WTC11 (cell line): ENCODE data around the gene MTA3. TPM values are rescaled to one million over a fixed set of nuclear protein-coding genes. Genes with fewer than 3 reads are reported as not detected.

ENCODE experiments used
- ATAC-seq: fragments of 200-7000 bp; cut with Tn5 transposase; 2 replicates; pipeline ENCODE4 v1.10.0; 2021; ENCODE audit warnings: mild to moderate bottlenecking, moderate library complexity
- CTCF ChIA-PET: fragments of 300-600 bp; sonication (Branson Sonifier 250); formaldehyde crosslinking; loops from one replicate; lab custom pipeline; 2021; ENCODE audit warnings: antibody characterized with exemption; lab: Charles Lee
- POLR2A ChIA-PET: fragments of 350-600 bp; sonication (Branson Sonifier 250); formaldehyde crosslinking; loops from one replicate; lab custom pipeline; 2021; ENCODE audit warnings: antibody characterized with exemption; lab: Charles Lee
- DNase-seq: peaks from one replicate; pipeline ENCODE4 v3.0.0; 2021; ENCODE audit warnings: low spot score
- H3K27ac Mint-ChIP-seq: 2 replicates; pipeline ENCODE4 v1.8.0; 2021; ENCODE audit warnings: mixed read lengths
- H3K27me3 Mint-ChIP-seq: 2 replicates; pipeline ENCODE4 v1.8.0; 2021; ENCODE audit warnings: low read depth, mild to moderate bottlenecking, moderate library complexity, mixed read lengths
- H3K36me3 Mint-ChIP-seq: 2 replicates; pipeline ENCODE4 v1.8.0; 2021; ENCODE audit warnings: mixed read lengths
- H3K4me1 Mint-ChIP-seq: 2 replicates; pipeline ENCODE4 v1.8.0; 2022; ENCODE audit warnings: mixed read lengths
- H3K4me3 Mint-ChIP-seq: 2 replicates; pipeline ENCODE4 v1.8.0; 2021; ENCODE audit warnings: mild to moderate bottlenecking, moderate library complexity, mixed read lengths
- H3K9me3 Mint-ChIP-seq: 2 replicates; pipeline ENCODE4 v1.8.0; 2021; ENCODE audit warnings: mixed read lengths
- ATF3 ChIP-seq: sonication (generic); formaldehyde crosslinking; conservative IDR thresholded peaks from 2 replicates; pipeline ENCODE4 v1.8.1; 2022; ENCODE audit warnings: mild to moderate bottlenecking, missing genetic modification reagents
- CREB1 ChIP-seq: sonication (generic); formaldehyde crosslinking; IDR thresholded peaks from 2 replicates; pipeline ENCODE4 v1.8.0; 2023; ENCODE audit warnings: mild to moderate bottlenecking, missing genetic modification reagents
- CREM ChIP-seq: sonication (generic); formaldehyde crosslinking; IDR thresholded peaks from 2 replicates; pipeline ENCODE4 v1.8.1; 2022; ENCODE audit warnings: mild to moderate bottlenecking, missing genetic modification reagents, moderate library complexity
- ESRRA ChIP-seq: sonication (generic); formaldehyde crosslinking; IDR thresholded peaks from 2 replicates; pipeline ENCODE4 v1.8.1; 2022; ENCODE audit warnings: mild to moderate bottlenecking, missing genetic modification reagents, borderline replicate concordance
- ETV6 ChIP-seq: sonication (generic); formaldehyde crosslinking; IDR thresholded peaks from 2 replicates; pipeline ENCODE4 v1.8.1; 2022; ENCODE audit warnings: mild to moderate bottlenecking, missing genetic modification reagents
- KAT7 ChIP-seq: sonication (generic); formaldehyde crosslinking; IDR thresholded peaks from 2 replicates; pipeline ENCODE4 v1.8.1; 2023; ENCODE audit warnings: missing genetic modification reagents, mild to moderate bottlenecking, borderline replicate concordance
- NR1H2 ChIP-seq: sonication (generic); formaldehyde crosslinking; IDR thresholded peaks from 2 replicates; pipeline ENCODE4 v1.9.0; 2021; ENCODE audit warnings: mild to moderate bottlenecking, moderate library complexity, missing genetic modification reagents
- NR3C1 ChIP-seq: sonication (generic); formaldehyde crosslinking; conservative IDR thresholded peaks from 2 replicates; pipeline ENCODE4 v1.8.1; 2023; ENCODE audit warnings: low read depth, mild to moderate bottlenecking, missing genetic modification reagents
- OVOL2 ChIP-seq: fragments of 250-450 bp; sonication (Bioruptor Pico); IDR thresholded peaks from 2 replicates; pipeline ENCODE4 v1.9.0; 2021; ENCODE audit warnings: mild to moderate bottlenecking, borderline replicate concordance
- PRDM15 ChIP-seq: sonication (generic); formaldehyde crosslinking; IDR thresholded peaks from 2 replicates; pipeline ENCODE4 v1.8.0; 2022; ENCODE audit warnings: missing genetic modification reagents
- SP1 ChIP-seq: sonication (generic); formaldehyde crosslinking; conservative IDR thresholded peaks from 2 replicates; pipeline ENCODE4 v1.8.1; 2022; ENCODE audit warnings: missing genetic modification reagents
- TEAD4 ChIP-seq: sonication (generic); formaldehyde crosslinking; IDR thresholded peaks from 2 replicates; pipeline ENCODE4 v1.8.0; 2022; ENCODE audit warnings: mild to moderate bottlenecking, missing genetic modification reagents
- TP53 ChIP-seq: sonication (generic); formaldehyde crosslinking; IDR thresholded peaks from 2 replicates; pipeline ENCODE4 v1.8.1; 2023; ENCODE audit warnings: mild to moderate bottlenecking, missing genetic modification reagents
- ZNF232 ChIP-seq: sonication (generic); formaldehyde crosslinking; IDR thresholded peaks from 2 replicates; pipeline ENCODE4 v1.8.0; 2022; ENCODE audit warnings: mild to moderate bottlenecking, missing genetic modification reagents
- ZNF263 ChIP-seq: sonication (generic); formaldehyde crosslinking; IDR thresholded peaks from 2 replicates; pipeline ENCODE4 v1.8.1; 2022; ENCODE audit warnings: low read depth, mild to moderate bottlenecking, moderate library complexity, missing genetic modification reagents
- ZNF671 ChIP-seq: fragments of 250-450 bp; sonication (Bioruptor Pico); IDR thresholded peaks from 2 replicates; pipeline ENCODE4 v1.8.0; 2021; ENCODE audit warnings: mild to moderate bottlenecking
- ZSCAN18 ChIP-seq: fragments of 250-450 bp; sonication (Bioruptor Pico); IDR thresholded peaks from 2 replicates; pipeline ENCODE4 v2.1.2; 2022; ENCODE audit warnings: mild to moderate bottlenecking, moderate library complexity
- total RNA-seq: library from RNA; stranded (reverse); gene quantifications from 3 replicates; pipeline ENCODE4 v1.2.3, GENCODE V29; 2021
- TF ChIP-seq, protein P1 (sequence below): sonication (generic); formaldehyde crosslinking; IDR thresholded peaks from 2 replicates; pipeline ENCODE4 v1.8.0; 2022; ENCODE audit warnings: mild to moderate bottlenecking, missing genetic modification reagents
- TF ChIP-seq, protein P2 (sequence below): sonication (generic); formaldehyde crosslinking; IDR thresholded peaks from 2 replicates; pipeline ENCODE4 v1.8.1; 2023; ENCODE audit warnings: mild to moderate bottlenecking, moderate library complexity, missing genetic modification reagents
- TF ChIP-seq, protein P3 (sequence below): fragments of 200-600 bp; IDR thresholded peaks from 2 replicates; pipeline ENCODE4 v1.8.0; 2022; ENCODE audit warnings: antibody characterized with exemption

The MTA3 gene
- total RNA-seq, 1 experiment from 2014 or later = 153 TPM

DNA sequence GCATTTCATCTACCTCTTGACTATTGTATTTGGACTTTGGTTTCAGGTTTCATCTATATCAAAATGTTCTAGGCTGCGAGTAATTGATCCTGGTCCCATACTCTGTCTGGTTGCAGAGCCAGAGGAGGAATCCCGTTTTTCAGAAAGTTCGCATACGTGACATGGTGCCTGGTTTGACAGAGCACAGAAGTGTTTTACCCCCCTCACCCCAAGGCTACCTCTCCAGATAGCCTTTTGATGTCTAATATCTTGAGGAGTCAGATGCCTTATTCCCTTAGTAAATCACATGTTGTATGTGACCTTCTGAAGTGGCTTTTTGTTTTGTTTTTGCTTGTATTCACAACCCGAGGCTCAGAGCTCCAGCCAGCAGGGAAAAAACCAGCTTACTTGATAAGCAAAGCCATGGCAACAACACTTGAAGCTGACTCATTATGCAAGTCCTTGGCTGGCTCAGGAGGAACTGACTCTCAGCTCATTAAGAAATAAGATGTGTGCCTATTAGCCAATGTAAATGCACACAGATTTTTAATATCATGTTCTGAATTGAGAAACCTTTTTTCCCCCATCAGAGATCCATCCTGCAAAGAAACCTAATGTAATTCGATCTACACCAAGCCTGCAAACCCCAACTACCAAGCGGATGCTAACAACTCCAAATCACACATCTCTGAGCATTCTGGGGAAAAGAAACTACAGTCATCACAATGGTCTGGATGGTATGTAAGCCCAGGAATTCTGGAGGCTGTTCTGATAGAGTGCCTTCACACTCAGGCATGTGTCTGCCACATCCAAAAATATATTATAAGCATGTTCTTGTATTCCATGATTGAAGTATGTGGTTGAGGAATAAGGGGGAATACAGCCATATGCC lies 154.1 kb downstream of the MTA3 start (continued):
- TF ChIP-seq, protein P1, sequence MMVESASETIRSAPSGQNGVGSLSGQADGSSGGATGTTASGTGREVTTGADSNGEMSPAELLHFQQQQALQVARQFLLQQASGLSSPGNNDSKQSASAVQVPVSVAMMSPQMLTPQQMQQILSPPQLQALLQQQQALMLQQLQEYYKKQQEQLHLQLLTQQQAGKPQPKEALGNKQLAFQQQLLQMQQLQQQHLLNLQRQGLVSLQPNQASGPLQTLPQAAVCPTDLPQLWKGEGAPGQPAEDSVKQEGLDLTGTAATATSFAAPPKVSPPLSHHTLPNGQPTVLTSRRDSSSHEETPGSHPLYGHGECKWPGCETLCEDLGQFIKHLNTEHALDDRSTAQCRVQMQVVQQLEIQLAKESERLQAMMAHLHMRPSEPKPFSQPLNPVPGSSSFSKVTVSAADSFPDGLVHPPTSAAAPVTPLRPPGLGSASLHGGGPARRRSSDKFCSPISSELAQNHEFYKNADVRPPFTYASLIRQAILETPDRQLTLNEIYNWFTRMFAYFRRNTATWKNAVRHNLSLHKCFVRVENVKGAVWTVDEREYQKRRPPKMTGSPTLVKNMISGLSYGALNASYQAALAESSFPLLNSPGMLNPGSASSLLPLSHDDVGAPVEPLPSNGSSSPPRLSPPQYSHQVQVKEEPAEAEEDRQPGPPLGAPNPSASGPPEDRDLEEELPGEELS = no peak
- TF ChIP-seq TP53 (CRISPR knock-in tag) (no peak), ESRRA (CRISPR knock-in tag) (no peak), NR3C1 (no peak), ZSCAN18 (CRISPR knock-in tag) (no peak)
- TF ChIP-seq, protein P2, sequence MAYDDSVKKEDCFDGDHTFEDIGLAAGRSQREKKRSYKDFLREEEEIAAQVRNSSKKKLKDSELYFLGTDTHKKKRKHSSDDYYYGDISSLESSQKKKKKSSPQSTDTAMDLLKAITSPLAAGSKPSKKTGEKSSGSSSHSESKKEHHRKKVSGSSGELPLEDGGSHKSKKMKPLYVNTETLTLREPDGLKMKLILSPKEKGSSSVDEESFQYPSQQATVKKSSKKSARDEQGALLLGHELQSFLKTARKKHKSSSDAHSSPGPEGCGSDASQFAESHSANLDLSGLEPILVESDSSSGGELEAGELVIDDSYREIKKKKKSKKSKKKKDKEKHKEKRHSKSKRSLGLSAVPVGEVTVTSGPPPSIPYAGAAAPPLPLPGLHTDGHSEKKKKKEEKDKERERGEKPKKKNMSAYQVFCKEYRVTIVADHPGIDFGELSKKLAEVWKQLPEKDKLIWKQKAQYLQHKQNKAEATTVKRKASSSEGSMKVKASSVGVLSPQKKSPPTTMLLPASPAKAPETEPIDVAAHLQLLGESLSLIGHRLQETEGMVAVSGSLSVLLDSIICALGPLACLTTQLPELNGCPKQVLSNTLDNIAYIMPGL (CRISPR knock-in tag) = no peak

GRCh38 chr2:42723465-42723864 lies 155.0 kb downstream of the MTA3 start:
- peaks cover 14% of the 10 kb centered on the region for H3K4me1 Mint-ChIP-seq
- no peak overlapping the region for H3K4me3 Mint-ChIP-seq
- ATAC-seq = no peak
- POLR2A ChIA-PET = no interaction called here
- DNase-seq = no peak
- H3K27ac Mint-ChIP-seq = no peak overlapping the region
- CTCF ChIA-PET = no interaction called here
- TF ChIP-seq TEAD4 (CRISPR knock-in tag) (no peak), ZNF263 (CRISPR knock-in tag) (no peak), CREB1 (CRISPR knock-in tag) (no peak), CREM (CRISPR knock-in tag) (no peak)
- TF ChIP-seq, all 79 proteins: peak for 0
- Mint-ChIP-seq H3K27me3 (no peaks in the 10 kb centered on the region), H3K9me3 (no peaks in the 10 kb centered on the region), H3K36me3 (peaks cover 8% of the 10 kb centered on the region; the same call in 1 of the 2 replicates)

DNA sequence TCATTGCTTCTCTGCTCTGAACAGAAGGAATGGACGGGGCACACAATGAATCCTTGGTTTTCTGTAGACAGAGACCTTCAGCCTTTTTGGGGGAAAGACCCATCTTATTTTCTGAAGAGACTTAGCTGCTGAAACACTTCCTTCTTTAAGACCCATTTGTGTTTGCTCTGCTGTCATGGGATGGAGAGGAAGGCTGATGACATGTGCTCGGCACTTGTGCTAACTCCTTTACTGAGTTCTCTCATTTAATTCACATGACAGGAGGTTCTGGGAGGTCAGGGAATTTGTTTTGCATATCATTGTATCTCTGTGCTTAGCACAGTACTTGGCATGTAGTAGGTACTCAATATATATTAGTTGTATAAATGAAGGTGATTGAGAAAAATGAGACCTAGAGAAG lies 156.5 kb downstream of the MTA3 start:
- ChIA-PET POLR2A (no interaction called here), CTCF (no interaction called here)
- Mint-ChIP-seq H3K27me3 (no peaks in the 10 kb centered on the region), H3K9me3 (peaks cover 9% of the 10 kb centered on the region), H3K4me3 (no peak overlapping the region), H3K27ac (peak overlapping the region; percentile 34; the same call in 1 of the 2 replicates), H3K4me1 (peaks cover 14% of the 10 kb centered on the region), H3K36me3 (peaks cover 17% of the 10 kb centered on the region)
- no peak for ATAC-seq
- no peak for DNase-seq
- TF ChIP-seq ETV6 (CRISPR knock-in tag) = no peak
- TF ChIP-seq, protein P3, sequence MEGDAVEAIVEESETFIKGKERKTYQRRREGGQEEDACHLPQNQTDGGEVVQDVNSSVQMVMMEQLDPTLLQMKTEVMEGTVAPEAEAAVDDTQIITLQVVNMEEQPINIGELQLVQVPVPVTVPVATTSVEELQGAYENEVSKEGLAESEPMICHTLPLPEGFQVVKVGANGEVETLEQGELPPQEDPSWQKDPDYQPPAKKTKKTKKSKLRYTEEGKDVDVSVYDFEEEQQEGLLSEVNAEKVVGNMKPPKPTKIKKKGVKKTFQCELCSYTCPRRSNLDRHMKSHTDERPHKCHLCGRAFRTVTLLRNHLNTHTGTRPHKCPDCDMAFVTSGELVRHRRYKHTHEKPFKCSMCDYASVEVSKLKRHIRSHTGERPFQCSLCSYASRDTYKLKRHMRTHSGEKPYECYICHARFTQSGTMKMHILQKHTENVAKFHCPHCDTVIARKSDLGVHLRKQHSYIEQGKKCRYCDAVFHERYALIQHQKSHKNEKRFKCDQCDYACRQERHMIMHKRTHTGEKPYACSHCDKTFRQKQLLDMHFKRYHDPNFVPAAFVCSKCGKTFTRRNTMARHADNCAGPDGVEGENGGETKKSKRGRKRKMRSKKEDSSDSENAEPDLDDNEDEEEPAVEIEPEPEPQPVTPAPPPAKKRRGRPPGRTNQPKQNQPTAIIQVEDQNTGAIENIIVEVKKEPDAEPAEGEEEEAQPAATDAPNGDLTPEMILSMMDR = no peak
- no peak for TF ChIP-seq ZNF232 (CRISPR knock-in tag)
- TF ChIP-seq ZNF671 (CRISPR knock-in tag) = no peak
- no peak for TF ChIP-seq ATF3 (CRISPR knock-in tag)
- no peak for TF ChIP-seq PRDM15
- no peak for TF ChIP-seq KAT7 (CRISPR knock-in tag)
- TF ChIP-seq OVOL2 = no peak
- TF ChIP-seq SP1 (CRISPR knock-in tag) = no peak
- TF ChIP-seq NR1H2 (CRISPR knock-in tag) = no peak
